Measurements from ENCODE around the gene NT5E.

The NT5E gene

DNA sequence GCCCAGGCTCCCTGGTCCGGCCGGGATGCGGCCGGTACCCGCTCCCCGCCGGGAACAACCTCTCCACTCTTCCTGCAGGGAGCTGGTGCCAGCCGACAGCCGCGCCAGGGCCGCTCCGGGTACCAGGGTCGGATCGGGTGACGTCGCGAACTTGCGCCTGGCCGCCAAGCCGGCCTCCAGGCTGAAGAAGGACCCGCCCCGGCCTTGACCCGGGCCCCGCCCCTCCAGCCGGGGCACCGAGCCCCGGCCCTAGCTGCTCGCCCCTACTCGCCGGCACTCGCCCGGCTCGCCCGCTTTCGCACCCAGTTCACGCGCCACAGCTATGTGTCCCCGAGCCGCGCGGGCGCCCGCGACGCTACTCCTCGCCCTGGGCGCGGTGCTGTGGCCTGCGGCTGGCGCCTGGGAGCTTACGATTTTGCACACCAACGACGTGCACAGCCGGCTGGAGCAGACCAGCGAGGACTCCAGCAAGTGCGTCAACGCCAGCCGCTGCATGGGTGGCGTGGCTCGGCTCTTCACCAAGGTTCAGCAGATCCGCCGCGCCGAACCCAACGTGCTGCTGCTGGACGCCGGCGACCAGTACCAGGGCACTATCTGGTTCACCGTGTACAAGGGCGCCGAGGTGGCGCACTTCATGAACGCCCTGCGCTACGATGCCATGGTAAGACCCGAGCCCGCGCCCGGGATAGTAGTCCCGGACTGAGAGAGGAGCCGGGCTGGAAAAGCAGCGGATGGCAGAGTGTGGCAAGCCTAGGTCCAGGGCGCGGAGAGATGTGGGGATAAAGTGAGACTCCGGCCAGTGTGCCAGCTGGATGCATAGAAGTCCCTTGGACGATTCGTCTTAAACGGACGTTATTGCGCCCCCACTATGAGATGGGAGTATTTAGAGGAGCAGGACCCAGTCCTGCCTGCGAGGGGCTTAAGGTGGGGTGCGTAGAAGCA, at the start of gene NT5E:
Gene NT5E (plus strand): TSS at position 266 of the 942 bp plus-strand sequence. CDS start 57 bp downstream, at position 323.
- Histone ChIP-seq H3K27ac (peak within 1 kb of the TSS; percentile 95), H3K27me3 (replicated peaks) (no peaks in the 10 kb centered on the region), H3K36me3 (replicated peaks) (no peaks in the 10 kb centered on the region), H3K4me3 (ENCODE audit: low read depth, low read length) (peak within 1 kb of the TSS; percentile 96)
- in situ Hi-C loops (cut with HindIII; ENCODE audit: low pct_ligation_motif_present, low sequenced_read_pairs), result no loop called here
- peak; percentile 63 for DNase-seq
- TF ChIP-seq, protein P1, sequence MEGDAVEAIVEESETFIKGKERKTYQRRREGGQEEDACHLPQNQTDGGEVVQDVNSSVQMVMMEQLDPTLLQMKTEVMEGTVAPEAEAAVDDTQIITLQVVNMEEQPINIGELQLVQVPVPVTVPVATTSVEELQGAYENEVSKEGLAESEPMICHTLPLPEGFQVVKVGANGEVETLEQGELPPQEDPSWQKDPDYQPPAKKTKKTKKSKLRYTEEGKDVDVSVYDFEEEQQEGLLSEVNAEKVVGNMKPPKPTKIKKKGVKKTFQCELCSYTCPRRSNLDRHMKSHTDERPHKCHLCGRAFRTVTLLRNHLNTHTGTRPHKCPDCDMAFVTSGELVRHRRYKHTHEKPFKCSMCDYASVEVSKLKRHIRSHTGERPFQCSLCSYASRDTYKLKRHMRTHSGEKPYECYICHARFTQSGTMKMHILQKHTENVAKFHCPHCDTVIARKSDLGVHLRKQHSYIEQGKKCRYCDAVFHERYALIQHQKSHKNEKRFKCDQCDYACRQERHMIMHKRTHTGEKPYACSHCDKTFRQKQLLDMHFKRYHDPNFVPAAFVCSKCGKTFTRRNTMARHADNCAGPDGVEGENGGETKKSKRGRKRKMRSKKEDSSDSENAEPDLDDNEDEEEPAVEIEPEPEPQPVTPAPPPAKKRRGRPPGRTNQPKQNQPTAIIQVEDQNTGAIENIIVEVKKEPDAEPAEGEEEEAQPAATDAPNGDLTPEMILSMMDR (IDR thresholded peaks at IDR 0.05; ENCODE audit: low read depth, low read length, missing control alignments), result peak; percentile 19

DNA sequence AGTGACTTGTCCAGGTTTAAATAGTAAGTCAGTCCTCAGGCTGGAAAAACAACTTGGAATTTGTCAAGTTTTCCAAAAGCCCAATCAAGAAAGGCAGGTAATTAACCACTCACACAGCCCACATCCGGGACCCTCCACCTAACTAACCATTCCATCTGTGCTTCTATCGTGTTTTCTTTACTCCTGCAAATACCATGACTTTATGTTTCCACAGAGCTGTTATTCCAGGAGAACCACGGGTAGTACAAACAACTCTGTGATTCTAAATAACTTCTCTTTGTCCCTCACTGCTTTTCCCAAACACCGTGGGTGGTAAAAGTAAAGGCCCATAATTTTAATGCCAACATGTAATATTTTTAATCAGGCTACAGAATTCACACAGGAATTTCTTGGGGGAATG, 49.6 kb upstream of the NT5E start:
- no peak overlapping the region for H3K27ac ChIP-seq
- no peak for DNase-seq

DNA sequence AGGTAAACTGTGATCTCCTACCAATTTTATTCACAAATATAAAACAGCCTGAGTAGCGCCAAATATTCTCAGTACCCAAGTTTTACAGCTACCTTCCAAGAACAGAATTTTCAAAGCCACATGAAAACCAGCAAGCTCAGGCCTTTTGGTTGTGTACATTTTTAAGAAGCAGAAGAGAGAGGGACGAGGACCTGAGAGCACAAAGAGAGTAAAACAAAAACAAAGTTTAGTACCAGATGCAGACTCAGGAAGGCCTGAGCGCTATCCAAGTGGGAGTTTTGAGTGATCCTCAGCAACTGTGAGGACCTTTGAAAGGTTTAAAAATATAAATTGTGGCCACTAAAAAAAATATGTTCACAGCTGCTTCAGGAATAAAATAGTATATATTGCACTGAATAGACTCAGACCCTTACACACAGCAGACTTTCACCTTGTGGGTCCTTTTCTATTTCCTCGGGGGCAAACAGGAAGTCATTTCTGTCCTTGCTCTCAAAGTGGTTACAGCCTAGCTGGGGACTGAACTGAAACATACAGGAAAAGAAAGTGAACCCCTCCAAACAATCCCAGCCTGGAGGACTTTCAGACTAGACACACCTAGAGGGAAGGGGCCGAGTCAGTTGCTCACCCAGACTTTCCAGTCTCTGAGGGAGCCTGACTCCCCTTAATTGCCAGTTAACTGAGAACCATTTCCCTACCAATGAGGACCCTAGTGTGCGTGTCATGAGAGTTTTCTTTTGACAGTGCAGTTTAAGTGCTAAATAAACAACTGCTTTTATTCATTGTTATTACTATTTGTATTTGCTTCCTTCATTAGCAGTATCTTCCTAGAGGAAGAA, 48.5 kb upstream of the NT5E start:
- TF ChIP-seq, protein P1 (IDR thresholded peaks at IDR 0.05; ENCODE audit: low read depth, low read length, missing control alignments), result no peak
- in situ Hi-C loops (cut with HindIII; ENCODE audit: low pct_ligation_motif_present, low sequenced_read_pairs), result no loop called here
- Histone ChIP-seq H3K36me3 (replicated peaks) (no peaks in the 10 kb centered on the region), H3K27ac (peak overlapping the region; percentile 99), H3K27me3 (replicated peaks) (no peaks in the 10 kb centered on the region), H3K4me3 (ENCODE audit: low read depth, low read length) (no peak overlapping the region)
- no peak for DNase-seq

More for the DNA sequence above, 49.6 kb upstream of the NT5E start:
- no peaks in the 10 kb centered on the region for H3K27me3 ChIP-seq (replicated peaks)
- in situ Hi-C loops (cut with HindIII; ENCODE audit: low pct_ligation_motif_present, low sequenced_read_pairs), result no loop called here
- TF ChIP-seq, protein P1 (IDR thresholded peaks at IDR 0.05; ENCODE audit: low read depth, low read length, missing control alignments), result no peak
- H3K36me3 ChIP-seq (replicated peaks), result no peaks in the 10 kb centered on the region
- H3K4me3 ChIP-seq (ENCODE audit: low read depth, low read length), result no peak overlapping the region

DNA sequence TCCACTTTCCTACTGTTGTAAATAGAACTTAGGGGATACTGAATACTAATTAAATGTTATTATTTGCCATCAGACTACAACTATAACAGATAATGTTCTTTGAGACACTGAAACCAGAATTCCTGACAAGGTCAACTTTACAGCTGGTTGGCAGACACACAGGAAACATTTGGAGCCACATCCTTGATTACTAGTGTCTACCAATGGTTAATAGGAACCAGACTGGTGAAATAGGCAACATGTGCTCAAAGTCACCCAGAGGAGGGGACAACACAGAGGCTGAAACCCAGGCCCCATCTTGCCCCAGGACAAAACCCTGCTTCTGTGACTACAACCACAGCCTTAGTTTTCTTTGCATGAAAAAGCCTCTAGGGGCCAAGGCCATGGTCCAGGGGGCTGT, 47.8 kb upstream of the NT5E start:
- Histone ChIP-seq H3K27me3 (replicated peaks) (no peaks in the 10 kb centered on the region), H3K4me3 (ENCODE audit: low read depth, low read length) (no peak overlapping the region), H3K36me3 (replicated peaks) (no peaks in the 10 kb centered on the region), H3K27ac (peak overlapping the region; percentile 99)
- DNase-seq, result no peak
- TF ChIP-seq, protein P1 (IDR thresholded peaks at IDR 0.05; ENCODE audit: low read depth, low read length, missing control alignments), result no peak
- in situ Hi-C loops (cut with HindIII; ENCODE audit: low pct_ligation_motif_present, low sequenced_read_pairs), result no loop called here

DNA sequence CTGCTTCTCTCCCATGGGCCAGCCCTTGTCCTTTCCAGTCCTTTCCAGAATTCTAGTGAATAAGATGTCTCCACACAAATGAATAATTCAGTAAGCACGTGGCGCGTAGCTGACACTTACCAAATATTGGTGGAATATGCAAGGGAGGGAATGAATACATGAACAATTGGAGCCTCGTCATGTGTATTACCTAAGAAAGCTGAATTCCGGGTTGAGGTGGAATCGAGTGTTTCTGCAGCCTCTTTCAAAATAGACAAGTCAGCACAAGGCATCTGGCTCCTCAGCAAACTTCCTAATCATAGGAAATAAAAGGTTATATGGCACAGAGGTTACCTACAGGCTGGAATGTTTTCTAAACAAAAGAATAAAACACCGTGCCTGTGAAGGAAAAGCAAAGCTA, 47.0 kb upstream of the NT5E start:
- Histone ChIP-seq H3K4me3 (ENCODE audit: low read depth, low read length) (no peak overlapping the region), H3K27me3 (replicated peaks) (no peaks in the 10 kb centered on the region), H3K27ac (peak overlapping the region; percentile 99), H3K36me3 (replicated peaks) (no peaks in the 10 kb centered on the region)
- in situ Hi-C loops (cut with HindIII; ENCODE audit: low pct_ligation_motif_present, low sequenced_read_pairs), result no loop called here
- TF ChIP-seq, protein P1 (IDR thresholded peaks at IDR 0.05; ENCODE audit: low read depth, low read length, missing control alignments), result no peak
- DNase-seq, result no peak
